ENCODE measurements around the gene RHOBTB1.

DNA sequence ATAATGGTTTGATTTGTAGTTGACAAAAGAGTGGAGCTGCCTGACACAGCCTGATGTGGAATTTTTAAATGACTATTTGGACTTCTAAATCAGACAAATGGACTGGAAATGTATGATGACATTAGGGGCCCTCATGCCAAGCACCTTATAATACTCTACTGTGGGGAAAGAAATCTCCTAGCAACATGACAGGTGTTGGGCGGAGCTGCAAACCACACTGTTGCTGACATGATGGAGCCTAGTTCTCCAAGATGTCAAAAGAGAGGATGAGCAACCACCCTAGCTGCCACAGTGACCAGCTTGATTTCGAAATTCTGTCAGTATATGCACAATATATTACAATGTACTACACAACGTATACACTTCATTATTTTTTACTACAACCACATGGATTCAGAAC, 65.8 kb downstream of the RHOBTB1 start:
- TF ChIP-seq EZH2phosphoT487 (IDR thresholded peaks at IDR 0.05; ENCODE audit: low read depth, severe bottlenecking, unreplicated experiment) (no peak), CTCF (IDR thresholded peaks at IDR 0.05; ENCODE audit: poor library complexity) (no peak), EZH2 (IDR thresholded peaks at IDR 0.05; ENCODE audit: borderline replicate concordance) (no peak)
